ENCODE measurements around the gene GPR17.

The GPR17 gene

DNA sequence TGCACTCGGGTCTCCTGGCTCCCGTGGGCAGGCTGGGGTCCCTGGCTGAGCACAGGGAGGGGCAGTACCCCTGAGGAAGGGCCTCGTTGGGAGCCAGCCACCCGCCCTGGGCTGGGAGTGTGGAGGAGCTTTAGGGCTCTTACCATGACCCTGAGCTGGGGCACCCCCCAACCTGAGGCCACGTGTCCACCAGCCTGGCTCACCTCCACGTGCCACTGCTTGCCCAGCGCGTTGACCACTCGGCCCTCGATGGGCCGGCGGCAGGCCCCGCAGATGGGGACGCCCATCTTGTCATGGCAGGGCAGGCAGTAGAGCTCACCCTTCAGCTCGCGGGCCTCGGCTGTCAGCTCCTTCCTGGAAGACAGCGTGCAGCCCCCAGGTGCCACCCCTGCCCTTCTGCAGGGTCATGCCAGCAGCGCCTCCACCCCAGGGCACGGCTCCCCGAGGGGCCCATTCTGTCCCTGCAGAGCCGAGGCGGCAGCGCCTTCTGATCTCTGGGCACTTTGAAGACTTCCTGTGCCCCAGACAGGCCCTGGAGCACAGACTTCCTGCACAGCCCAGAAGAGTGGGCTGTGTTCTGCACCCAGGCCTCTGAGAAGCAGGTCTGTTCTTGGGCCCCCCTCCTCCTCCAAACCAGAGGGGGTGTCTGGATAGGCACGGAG is 4.0 kb upstream of the GPR17 start:
- no peak for DNase-seq (ENCODE audit: low spot score)

GRCh38 chr2:127642706-127643438 is 3.1 kb upstream of the GPR17 start:
- no peak for DNase-seq (ENCODE audit: low spot score)

- DNase-seq (ENCODE audit: low spot score): no peak
Measured at GRCh38 chr2:127643439-127644065, 2.4 kb upstream of the GPR17 start.

DNA sequence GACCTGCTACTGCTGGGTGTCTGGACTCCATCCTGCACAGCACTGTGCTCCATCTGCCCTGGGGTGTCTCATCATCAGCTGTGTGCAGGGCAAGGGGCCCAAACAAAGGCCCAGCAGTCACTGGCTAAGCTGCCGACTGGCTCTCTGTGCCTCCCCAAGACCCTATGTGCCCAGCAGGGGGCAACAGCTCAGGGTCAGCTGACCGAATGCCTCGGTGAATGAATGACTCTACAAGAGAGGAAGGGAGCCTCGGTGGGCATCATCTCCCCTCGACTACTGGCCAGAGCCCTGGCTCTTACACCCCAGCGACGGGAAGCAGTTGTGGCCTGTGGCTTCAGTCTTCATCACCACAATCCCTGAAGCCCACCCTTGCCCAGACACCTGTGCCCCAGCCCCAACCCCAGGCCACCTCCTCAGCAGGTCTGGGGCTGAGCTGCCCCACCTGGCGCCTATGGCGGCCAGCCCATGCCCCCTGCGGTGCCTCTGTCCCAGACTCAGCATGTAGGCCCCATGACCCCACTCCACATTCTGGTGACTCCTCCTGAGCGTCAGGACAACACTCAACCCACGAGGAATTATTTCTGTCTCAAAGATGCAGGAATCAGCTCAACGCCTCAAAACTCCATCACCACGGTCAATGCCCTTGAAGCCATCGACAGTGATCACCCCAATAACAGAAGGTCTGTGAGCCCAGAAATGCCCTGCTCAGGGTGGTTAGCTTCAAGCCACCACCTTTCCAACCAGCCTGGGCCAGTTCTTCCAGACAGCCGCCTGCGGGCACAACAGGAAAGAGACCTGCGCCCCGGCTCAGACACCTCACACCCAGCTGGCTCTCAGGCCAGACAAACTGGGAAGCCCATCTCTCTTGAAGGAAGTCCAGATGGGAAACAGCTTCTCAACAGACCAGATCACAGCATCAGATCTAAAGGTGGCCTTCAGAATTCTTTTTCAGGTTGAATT is 1.6 kb upstream of the GPR17 start:
- no peak for DNase-seq (ENCODE audit: low spot score)

- no peak for DNase-seq (ENCODE audit: low spot score)
Measured at GRCh38 chr2:127645026-127645394, 943 bp upstream of the GPR17 start.

DNA sequence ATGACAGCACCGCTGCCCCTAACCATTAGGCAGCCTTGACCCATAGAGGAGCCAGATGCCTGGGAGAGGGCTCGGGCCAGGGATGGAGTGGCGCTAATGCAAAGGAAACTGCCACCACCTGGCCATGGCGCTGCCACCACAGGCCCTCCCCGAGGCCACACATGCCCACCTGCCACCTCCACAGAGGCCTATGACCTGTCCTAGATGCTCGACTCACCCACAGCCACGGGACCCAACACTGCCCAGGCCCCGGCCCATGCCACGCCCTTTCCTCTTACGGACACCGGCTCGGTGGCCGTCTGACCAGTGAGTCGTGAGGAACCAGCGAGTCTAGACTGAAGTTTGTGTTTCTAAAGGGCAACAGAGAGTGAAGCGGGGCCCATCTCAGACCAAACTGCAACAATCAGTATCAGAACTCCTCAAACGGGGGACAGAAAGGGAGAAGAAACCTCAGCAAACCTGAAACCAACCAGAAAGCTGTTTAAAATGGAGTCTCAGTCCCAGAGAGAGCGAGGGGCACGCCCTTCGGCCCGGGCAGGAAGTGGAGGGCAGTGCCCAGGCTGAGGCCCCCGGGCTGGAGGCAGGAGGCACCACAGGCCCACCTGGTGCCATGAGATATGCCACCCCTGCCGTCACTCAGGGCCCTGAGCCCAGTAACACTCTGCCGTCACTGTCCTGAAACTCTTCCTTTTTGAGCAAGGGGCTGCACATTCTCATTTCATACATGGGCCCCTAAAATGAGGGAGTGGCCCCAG is 711 bp downstream of the GPR17 start:
- no peak for DNase-seq (ENCODE audit: low spot score)

- DNase-seq (ENCODE audit: low spot score): no peak
Measured at GRCh38 chr2:127647242-127648190, 1.6 kb downstream of the GPR17 start.

GRCh38 chr2:127648321-127648720 is 2.4 kb downstream of the GPR17 start:
- no peak for DNase-seq (ENCODE audit: low spot score)

DNA sequence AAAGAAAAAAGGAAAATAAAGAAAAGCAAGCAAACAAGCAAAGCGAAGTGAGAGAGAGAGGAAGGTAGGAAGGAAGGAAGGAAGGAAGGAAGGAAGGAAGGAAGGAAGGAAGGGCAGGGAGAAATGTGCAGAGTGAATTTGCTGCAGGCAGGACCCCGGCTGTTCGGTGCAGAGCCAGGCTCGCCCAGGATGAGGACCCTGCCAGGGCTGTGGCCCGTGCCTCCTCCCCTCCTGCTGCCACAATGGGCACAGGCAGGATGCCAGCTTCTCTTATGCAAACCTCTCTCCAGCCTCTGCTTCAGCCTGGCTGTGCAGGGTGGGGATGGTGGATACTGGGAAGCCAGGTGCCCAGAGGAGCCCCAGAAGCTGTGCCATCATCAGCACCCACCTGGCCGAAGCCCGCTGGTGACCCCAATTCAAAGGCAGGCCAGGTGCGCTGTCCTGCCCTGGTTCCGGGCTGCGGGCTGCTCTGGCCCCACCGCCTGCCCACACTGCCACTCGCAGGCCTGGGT is 3.2 kb downstream of the GPR17 start:
- DNase-seq (ENCODE audit: low spot score): no peak

- DNase-seq (ENCODE audit: low spot score): peak; percentile 82
Measured at GRCh38 chr2:127649684-127650040, 3.7 kb downstream of the GPR17 start.

DNA sequence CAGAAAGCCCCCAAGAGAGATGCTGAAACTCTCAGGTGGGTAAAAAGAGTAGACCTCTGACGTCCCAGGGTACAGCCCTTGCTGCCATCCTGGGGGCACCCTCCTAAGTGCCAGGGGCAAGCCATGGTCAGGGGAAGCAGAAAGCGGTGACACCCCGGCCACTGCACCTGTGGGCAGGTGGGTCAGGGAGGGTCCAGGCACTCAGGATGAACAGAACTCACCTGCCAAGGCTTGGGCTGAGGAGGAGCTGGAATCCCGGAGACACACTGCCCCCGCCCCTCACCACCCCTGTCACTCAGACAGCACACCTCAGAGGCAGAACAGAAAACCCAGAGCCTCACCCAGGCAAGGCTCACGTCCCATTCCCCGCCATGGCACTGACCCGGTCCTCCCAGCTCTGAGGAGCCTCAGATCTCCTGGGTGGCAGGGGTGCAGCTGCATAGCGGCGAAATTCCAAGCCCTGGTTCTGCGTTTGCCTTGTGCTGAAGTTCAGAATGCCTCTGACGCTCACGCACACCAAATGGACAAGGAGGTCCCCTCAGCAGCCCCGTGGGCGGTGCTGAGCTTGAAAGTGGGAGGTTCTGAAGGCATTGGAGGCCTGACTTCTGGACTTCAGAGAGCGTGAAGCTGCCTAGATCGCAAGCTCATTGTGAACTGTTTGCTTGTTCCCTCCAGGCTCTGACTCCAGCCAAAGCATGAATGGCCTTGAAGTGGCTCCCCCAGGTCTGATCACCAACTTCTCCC is 4.3 kb downstream of the GPR17 start:
- DNase-seq (ENCODE audit: low spot score): no peak

- peak; percentile 47 for DNase-seq (ENCODE audit: low spot score)
Measured at GRCh38 chr2:127650785-127651380, 4.9 kb downstream of the GPR17 start.

DNA sequence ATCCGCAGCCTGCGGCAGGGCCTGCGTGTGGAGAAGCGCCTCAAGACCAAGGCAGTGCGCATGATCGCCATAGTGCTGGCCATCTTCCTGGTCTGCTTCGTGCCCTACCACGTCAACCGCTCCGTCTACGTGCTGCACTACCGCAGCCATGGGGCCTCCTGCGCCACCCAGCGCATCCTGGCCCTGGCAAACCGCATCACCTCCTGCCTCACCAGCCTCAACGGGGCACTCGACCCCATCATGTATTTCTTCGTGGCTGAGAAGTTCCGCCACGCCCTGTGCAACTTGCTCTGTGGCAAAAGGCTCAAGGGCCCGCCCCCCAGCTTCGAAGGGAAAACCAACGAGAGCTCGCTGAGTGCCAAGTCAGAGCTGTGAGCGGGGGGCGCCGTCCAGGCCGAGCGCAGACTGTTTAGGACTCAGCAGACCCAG is 5.4 kb downstream of the GPR17 start:
- no peak for DNase-seq (ENCODE audit: low spot score)

DNA sequence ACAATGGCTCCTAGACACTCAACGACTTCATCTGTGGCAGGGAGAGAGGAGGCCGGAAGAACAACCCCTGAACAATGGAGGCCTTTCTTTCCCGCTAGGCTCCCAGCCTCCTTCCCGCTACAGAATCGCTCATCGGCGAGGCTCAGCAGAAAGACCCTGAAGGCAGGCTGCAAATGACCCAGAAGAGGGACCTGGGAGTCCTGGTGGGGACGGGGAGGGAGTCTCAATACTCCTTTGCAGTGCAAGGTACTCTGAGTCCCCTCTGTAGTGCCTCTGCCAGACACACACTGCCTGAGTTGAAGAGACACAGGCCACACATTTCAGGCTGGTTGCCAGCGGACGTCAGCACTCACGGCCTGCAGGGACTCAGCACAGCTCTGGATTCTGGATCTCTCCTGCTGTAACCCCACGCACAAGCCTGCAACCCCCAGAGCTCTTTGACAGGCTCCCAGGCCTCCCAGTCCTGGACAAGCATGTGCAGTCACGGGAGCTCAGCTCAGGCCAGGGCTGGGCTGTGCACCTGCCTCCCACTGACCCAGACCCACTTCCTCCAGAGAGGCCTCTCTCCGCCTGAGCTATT is 6.1 kb downstream of the GPR17 start:
- DNase-seq (ENCODE audit: low spot score): no peak

DNA sequence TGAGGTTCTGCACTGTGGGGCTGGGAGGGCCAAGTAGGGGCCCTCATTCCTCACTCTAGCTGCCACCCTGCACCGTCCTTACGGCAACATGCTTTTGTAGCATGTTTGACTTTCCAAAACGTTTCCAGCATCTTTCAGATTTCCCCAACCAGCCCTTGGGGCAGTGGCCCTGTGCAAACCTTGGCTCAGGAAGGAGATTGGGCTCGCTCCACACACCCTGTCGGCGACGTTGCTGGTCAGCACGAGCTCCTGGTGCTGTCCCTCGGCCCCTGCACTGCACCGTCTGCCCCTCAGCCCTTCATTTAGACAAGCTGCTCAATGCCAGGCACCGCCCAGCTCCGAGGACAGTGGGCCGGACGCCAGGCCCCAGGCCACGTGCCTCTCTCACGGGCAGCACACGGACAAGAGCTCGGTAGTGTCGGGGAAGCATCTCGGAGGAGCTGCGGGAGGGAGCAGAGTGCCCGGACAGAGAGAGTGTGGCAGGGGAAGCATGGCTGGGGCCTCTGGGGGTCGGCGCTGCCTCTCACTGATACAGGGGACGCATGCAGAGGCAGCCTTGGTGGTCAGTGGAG is 6.9 kb downstream of the GPR17 start:
- DNase-seq (ENCODE audit: low spot score): no peak

- DNase-seq (ENCODE audit: low spot score): no peak
Measured at GRCh38 chr2:127653421-127654083, 7.6 kb downstream of the GPR17 start.

DNA sequence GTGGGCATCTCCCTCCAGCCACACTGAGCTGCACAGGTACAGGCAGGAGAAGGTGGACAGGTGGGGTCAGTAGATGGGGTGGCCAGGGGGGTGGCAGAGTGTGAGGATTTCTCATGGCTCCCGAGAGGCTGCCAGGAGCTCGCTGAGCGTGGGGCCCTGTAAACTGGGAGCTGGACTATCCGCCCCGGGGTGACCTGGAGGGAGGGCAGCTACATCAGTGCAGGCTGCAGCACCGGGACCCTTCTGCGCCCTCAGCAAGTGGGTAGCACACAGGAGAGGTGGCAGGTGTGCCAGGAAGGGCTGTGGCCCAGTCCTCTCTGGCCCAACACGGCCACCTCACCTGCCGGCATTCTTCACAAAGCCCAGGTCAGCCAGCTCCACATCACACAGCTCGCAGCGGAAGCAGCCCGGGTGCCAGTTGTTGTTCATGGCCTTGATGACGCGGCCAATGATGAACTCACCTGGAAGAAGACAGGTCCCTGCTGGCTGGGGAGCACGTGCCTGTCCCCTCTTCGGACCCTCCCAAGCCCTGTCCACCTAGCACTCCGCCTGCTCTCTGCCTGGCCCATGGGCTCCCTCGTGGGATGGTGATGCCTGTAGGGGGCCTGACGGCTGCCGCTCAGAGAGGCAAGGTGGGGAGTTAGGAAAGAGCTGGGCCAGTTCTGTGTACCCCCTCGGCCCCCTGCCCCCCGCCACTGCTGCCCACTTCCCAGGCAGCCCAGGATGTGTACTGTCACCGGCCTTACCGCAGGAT is 8.3 kb downstream of the GPR17 start:
- no peak for DNase-seq (ENCODE audit: low spot score)
